Measurements from ENCODE around the gene SH2D3A. TPM values are rescaled to one million over a fixed set of nuclear protein-coding genes. Genes with fewer than 3 reads are reported as not detected.
A peak's percentile ranks its signal among the peaks of the same experiment; 100 is the strongest.

SH2D3A gene
- total RNA-seq, 1 experiment from 2014 or later = 17.9 TPM

- no peaks in the 10 kb centered on the region for H4K20me1 ChIP-seq (ENCODE audit: control insufficient read depth, insufficient read depth, insufficient read length)
- peak overlapping the region; percentile 71 for H3K56ac ChIP-seq (ENCODE audit: insufficient read length, low read depth, low read length)
- peak overlapping the region; percentile 84 for H3K14ac ChIP-seq (ENCODE audit: insufficient read depth, low read length)
- Mint-ChIP-seq H3K27ac (peak overlapping the region in 2 of 3 experiments; percentile 65 to 71; a peak in 3 of 7 replicates), H3K27me3 (ENCODE audit: low read depth) (peaks cover 5% of the 10 kb centered on the region), H3K36me3 (ENCODE audit: insufficient read depth in 1 of 3, low read depth in 3 of 3) (peaks cover 0 to 4% (median 0%) of the 10 kb centered on the region in 3 experiments; a peak in 2 of 7 replicates), H3K4me3 (peak overlapping the region; percentile 26 to 41; a peak in 3 of 5 replicates), H3K9me3 (peaks cover 3 to 56% of the 10 kb centered on the region in 2 experiments; a peak in 3 of 5 replicates), H3K4me1 (peaks cover 15 to 16% of the 10 kb centered on the region in 2 experiments)
- no CpG with 5 or more reads among the region's 19 CpGs for WGBS (ENCODE audit: extremely low coverage, insufficient read length, low lambda C conversion rate)
- peak overlapping the region; percentile 86 for H2AFZ ChIP-seq (ENCODE audit: low read length)
- peak overlapping the region; percentile 27 for H4K8ac ChIP-seq (replicated peaks; ENCODE audit: insufficient read length, low read depth, low read length)
- peak; percentile 73 for DNase-seq
- peak overlapping the region; percentile 74 for H3K27ac ChIP-seq (ENCODE audit: insufficient read length, low read depth, low read length)
- H2AK5ac ChIP-seq (ENCODE audit: insufficient read length, low read length) = no peak overlapping the region
- peak overlapping the region; percentile 19 for H2BK120ac ChIP-seq (ENCODE audit: low read depth, low read length, poor library complexity, severe bottlenecking)
- no peak overlapping the region for H2BK15ac ChIP-seq (ENCODE audit: low read depth, low read length)
- H3K4ac ChIP-seq (ENCODE audit: low read depth, low read length) = no peak overlapping the region; the same call in 1 of the 2 replicates
- H3K79me2 ChIP-seq (ENCODE audit: insufficient read depth, low read length) = no peaks in the 10 kb centered on the region
- H2BK5ac ChIP-seq (ENCODE audit: insufficient read length, low read length) = no peak overlapping the region
- peak overlapping the region; percentile 70 for H4K5ac ChIP-seq (ENCODE audit: insufficient read length, low read depth, low read length)
- H3K4me2 ChIP-seq (ENCODE audit: insufficient read depth, insufficient read length, low read length) = peak overlapping the region; percentile 57
- H2BK12ac ChIP-seq (ENCODE audit: insufficient read length, low read depth, low read length) = peak overlapping the region; percentile 47
- H3K18ac ChIP-seq (ENCODE audit: insufficient read length, low read depth, low read length) = peak overlapping the region; percentile 92
- H3K79me1 ChIP-seq (ENCODE audit: insufficient read depth, low read depth, low read length, poor library complexity, severe bottlenecking) = no peaks in the 10 kb centered on the region
- H3K9me3 ChIP-seq (ENCODE audit: control insufficient read depth, low read depth, low read length) = no peaks in the 10 kb centered on the region
- H4K91ac ChIP-seq (ENCODE audit: insufficient read length, low read depth, low read length) = peak overlapping the region; percentile 33
- no peaks in the 10 kb centered on the region for H3K27me3 ChIP-seq (ENCODE audit: insufficient read depth, low read length)
- H2BK20ac ChIP-seq (ENCODE audit: low read depth, low read length, poor library complexity, severe bottlenecking) = peak overlapping the region; percentile 85
- H3K4me1 ChIP-seq (ENCODE audit: insufficient read depth, low read length) = peaks cover 2% of the 10 kb centered on the region; the same call in 1 of the 2 replicates
- H3K23ac ChIP-seq (ENCODE audit: insufficient read length, low read depth, low read length) = no peak overlapping the region
- no peak overlapping the region for H3T11ph ChIP-seq (ENCODE audit: low read length)
- H3K23me2 ChIP-seq (ENCODE audit: insufficient read length, low read depth, low read length, poor library complexity, severe bottlenecking) = peaks cover 5% of the 10 kb centered on the region
- peak overlapping the region; percentile 8 for H3K9ac ChIP-seq (ENCODE audit: extremely low read depth, insufficient read length, low read length)
- TF ChIP-seq CTCF (conservative IDR thresholded peaks at IDR 0.05) = no peak
These were observed 34.4 kb upstream of the SH2D3A start for GRCh38 chr19:6801485-6802086.
